ENCODE measurements around the gene MRPS18B. TPM values are rescaled to one million over a fixed set of nuclear protein-coding genes. Genes with fewer than 3 reads are reported as not detected.

MRPS18B gene
- 32.7 and 36.8 TPM in 2 replicates for total RNA-seq

DNA sequence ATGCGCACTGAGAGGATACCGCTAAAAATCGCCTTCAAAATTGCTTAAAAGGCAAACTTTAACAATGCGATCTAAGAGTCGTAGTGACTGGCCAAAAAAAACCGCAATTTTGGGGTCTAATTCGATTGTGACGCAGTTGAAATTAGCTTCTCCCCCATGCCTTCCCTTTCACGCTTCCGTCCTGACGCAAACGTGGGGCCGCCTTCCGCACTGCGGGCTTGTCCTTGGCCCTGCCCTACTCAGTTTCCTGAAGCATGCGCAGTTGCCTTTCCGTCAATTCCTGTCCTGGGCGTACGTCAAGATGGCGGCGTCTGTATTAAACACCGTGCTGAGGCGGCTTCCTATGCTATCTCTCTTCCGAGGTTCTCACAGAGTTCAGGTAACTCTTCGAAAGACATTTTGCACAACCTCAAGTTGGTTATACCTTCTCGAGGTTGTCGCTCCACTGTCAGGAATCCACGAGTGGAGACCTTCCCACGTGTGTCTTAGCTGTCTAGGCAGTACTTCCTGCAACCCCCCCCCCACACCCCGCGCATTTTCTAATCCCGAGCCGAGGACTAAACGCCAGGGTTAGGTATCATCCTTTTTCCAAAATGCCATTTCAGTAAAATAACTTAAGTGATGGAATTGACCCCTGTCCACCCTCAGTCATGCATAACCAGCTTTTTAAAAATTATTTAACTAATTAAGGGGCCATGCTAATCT lies at the start of gene MRPS18B:
TSS of gene MRPS18B (plus strand) at position 276 of the 705 bp plus-strand sequence. CDS start at position 302, 26 bp downstream.

DNA sequence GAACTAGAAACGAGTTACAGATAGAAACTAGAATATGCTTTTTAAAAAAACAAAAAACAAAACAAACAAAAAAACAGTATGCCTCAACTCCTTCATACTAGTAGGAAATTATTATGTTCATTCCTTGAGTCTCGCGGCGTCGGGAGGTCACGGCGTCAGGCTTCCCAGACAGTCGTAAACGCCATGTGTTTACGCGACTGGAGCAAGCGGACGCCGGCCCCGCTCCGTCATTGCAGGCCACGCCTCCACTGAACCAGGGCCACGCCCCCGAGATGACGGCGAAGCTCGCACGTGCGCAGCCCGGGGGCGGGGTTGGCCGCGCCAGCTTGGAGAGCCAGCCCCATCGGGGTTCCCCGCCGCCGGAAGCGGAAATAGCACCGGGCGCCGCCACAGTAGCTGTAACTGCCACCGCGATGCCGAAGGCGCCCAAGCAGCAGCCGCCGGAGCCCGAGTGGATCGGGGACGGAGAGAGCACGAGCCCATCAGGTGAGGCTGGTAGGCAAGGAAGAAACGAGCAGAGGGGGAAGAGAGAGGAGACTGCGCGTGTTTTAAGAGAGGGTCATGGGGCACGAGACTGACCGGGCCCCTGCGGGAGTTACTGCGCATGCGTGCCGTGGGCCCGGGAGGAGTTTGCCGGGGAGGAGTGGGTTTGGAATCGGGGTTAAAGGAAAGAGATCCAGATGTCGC lies 46.4 kb upstream of the MRPS18B start, which contains the start of gene ABCF1:
TSS of gene ABCF1 (plus strand) at position 368 of the 687 bp plus-strand sequence. CDS start at position 414, 46 bp downstream.

DNA sequence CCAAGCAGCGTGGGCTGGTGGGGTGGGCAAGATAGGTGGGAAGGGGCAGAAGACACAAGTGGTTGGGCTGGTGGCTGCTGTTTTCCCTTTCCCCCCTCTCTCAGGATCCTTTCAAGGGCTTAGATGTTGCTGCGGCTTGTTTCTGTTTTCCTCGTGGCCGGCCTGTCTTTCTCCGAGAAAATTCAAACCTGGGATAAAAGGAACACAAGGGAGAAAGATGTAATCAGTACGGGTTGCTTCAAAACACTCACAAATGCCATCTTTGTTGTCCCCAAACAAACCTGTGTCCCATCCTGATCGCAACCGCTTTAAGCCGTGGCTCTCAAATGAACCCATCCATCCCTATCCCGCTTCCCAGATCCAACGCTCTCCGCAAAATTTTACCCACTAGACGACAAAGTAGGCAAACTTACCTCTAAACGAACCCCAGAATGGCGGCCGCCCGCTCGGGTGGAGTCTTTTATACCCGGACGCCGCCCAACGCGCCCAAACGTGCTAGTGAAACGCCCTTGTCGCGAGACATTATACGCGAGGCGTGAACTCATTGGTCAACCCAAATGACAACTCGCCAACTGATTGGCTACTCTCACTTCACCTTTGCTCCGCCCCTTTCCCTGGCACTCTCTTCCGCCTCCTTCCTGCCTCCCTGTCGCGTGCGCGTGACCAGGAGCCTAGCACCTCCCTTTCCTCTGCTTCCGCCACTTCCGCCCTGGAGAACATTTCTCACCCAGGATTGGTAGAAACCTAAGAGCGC lies 652 bp upstream of the MRPS18B start, which contains the start of gene PPP1R10:
TSS of gene PPP1R10 (minus strand) at position 433 of the 754 bp plus-strand sequence. CDS start 7,299 bp downstream, outside the sequence.

DNA sequence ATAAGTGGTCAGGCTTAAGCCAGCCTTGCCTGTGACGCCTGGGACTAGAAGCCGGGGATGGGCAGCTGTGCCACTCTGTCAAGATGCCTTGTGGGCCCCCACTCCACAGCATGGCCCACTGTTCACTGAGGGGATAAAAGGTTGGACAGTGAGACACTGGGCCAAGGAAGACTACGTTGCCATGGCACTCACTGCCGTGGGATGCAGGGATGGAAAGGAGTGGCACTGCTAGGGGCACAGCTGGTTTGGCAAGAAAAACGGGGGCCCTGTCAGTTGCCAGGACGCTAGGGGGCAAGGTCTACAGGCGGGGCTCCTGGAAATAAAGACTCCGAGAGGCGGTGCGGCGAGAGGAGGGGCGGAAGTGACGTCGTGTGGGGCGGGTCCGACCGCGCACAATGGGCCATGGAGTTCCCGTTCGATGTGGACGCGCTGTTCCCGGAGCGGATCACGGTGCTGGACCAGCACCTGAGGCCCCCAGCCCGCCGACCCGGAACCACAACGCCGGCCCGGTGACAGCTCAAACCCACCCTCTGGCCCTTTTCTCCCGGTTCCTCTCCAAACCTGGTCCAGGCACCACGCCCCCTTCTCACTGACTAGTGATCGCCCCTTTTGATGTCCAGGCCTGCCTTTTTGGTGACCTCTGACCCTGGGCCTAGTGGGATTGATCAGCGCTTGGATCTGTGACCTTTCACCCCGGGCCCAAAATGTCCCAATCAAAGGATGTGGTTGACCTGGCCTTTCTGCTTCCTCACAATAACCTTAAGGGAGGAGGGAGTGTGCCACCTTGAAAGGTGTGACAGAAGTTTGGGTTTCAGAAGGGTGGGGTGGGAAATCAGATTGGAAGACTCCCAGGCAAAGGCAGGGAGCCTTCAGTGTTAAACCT lies 9.1 kb downstream of the MRPS18B start, which contains the start of gene ATAT1:
TSS of gene ATAT1 (plus strand) at position 391 of the 883 bp plus-strand sequence.

DNA sequence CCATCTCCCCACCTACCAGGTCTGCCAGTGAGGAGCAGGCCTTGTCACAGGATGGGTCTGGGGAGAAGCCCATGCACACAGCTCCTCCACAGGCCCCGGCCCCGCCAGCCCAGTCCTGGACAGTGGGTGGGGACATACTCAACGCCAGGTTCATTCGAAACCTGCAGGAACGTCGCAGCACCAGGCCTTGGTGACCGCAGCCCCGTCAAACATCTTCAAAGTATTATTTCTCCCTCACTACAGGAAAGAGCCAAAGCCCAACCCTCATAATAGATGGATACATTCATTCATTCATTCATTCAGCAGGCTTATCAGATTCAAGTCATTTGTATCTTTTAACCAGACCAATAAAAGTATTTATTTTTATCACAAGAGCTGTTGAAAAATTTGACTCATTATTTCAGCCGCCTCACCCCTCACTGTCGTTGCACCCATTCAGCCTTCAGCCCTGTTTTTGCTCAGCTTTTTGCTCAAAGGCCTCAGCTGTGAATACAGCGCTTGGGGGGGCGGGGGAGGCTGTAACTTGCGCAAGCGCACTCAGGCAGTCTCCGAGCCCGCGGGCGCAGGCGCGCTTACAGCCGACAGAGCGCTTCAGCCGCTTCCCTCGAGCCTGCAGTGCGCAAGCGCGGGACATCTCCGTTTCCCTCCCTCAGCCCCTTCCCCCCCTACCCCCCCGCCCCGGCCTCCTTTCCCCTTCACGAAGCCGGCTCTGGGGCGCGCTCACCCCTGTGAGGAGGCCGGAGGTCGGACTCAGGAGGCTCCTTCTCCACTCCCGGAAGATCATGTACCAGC lies 29.0 kb downstream of the MRPS18B start, which contains the start of gene C6orf136:
TSS of gene C6orf136 (plus strand) at position 684 of the 792 bp plus-strand sequence. CDS start at position 783, 99 bp downstream.

DNA sequence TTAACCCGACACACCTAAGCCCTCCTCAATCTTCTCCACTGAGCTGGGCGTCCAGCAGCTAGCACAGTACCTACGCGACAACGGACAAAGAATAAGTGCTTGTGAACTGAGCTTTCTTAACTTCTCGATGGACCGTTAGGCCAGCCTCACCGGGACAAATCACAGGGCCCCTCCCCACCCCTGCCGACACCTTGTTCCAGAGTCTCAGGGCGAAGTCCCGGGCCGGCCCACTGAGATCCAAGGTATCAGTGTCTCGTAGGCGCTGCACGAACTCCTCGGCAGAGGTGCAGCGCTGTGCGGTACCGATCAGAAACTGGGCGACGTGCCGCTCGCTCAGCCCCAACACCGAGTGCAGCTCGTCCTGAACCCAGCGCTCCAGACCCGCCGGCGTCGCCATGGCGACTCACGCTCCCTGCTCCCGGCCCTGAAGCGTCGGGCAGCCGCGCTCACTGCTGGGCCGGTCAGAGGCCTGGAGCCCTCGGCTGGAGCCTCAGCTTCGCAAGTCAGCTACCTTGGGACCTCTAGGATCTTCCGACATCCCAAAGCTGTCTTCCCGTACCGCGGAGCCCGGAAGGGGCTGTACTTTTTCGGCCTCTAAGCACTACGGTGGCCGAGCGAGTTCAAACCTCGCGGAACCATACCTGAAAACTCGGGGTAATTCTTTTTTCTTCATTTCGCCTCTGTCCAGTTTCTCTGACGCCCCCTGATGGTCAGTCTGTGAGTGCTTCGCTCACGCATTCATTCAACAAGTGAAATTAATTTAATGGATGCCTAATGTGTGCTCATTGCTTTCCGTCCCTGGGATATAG lies 55.0 kb downstream of the MRPS18B start, which contains the start of gene DHX16:
TSS of gene DHX16 (minus strand) at position 562 of the 809 bp plus-strand sequence. CDS start at position 397, 165 bp downstream.

Other genes with a start within 250 kb of the MRPS18B start
- 191 and 204 TPM in 2 replicates for gene HLA-E, start 128.3 kb upstream of the MRPS18B start, total RNA-seq
- gene GNL1, start 61.4 kb upstream of the MRPS18B start, total RNA-seq = 17.9 and 35.5 TPM in 2 replicates
- 3.6 and 4.7 TPM in 2 replicates for gene PRR3, start 60.5 kb upstream of the MRPS18B start, total RNA-seq
- 29.2 and 32.1 TPM in 2 replicates for gene ABCF1, start 46.4 kb upstream of the MRPS18B start, total RNA-seq
- 20.9 and 27.9 TPM in 2 replicates for gene PPP1R10, start 597 bp upstream of the MRPS18B start, total RNA-seq
- gene ATAT1, start 9.0 kb downstream of the MRPS18B start, total RNA-seq = 1.6 and 2.2 TPM in 2 replicates
- gene C6orf136, start 29.3 kb downstream of the MRPS18B start, total RNA-seq = 3.2 and 5.1 TPM in 2 replicates
- 24.0 and 29.4 TPM in 2 replicates for gene DHX16, start 55.2 kb downstream of the MRPS18B start, total RNA-seq
- gene PPP1R18, start 68.8 kb downstream of the MRPS18B start, total RNA-seq = 56.3 and 76.8 TPM in 2 replicates
- gene NRM, start 73.1 kb downstream of the MRPS18B start, total RNA-seq = 8.5 and 9.6 TPM in 2 replicates
- gene MDC1, start 99.4 kb downstream of the MRPS18B start, total RNA-seq = 9.1 and 15.3 TPM in 2 replicates
- gene TUBB, start 102.5 kb downstream of the MRPS18B start, total RNA-seq = 519 and 546 TPM in 2 replicates
- 91.0 and 118 TPM in 2 replicates for gene FLOT1, start 124.8 kb downstream of the MRPS18B start, total RNA-seq
- 188 and 222 TPM in 2 replicates for gene IER3, start 126.7 kb downstream of the MRPS18B start, total RNA-seq